ENCODE data around the gene MYBPC1.
A peak's percentile ranks its signal among the peaks of the same experiment; 100 is the strongest.

The MYBPC1 gene

DNA sequence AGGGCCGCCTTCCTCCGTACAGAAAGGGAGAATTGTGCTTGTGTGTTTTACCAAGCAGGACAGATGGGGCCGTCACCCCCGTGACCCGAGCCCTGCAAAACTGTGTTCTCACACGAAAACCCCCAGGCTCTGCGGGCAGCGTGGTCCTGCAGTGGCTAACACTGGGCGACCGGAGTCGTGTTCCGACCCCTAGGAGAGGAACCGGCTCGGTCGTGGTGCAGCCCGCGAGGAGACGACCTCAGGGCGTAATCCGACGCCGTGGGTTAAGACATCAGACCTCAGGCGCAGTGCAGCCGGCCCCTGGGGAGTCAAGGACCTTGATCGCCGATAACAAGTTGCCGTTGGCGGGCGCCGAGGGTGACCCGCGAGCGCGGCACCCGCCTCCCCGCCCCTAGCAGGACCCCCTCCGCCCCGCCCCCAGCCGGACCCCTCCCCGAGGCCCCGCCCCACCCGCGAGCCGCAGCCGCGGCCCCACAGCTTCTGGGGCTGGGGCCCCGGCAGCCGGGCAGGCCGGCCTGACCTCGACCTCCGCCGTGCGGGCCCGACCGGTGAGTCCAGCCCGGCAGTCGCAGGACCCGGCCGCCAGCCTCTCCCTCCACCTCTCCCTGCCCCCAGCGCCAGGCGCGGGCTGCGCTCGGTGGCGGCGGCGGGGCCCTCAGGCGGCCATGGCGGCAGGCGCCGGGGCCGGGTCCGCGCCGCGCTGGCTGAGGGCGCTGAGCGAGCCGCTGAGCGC, 102.6 kb downstream of the MYBPC1 start, which contains the start of gene CHPT1:
Gene CHPT1 (plus strand): TSS at position 444 of the 733 bp plus-strand sequence. CDS start 222 bp downstream, at position 666.
- peak within 1 kb of the TSS; percentile 91 for H3K4me3 ChIP-seq (ENCODE audit: low read depth, low read length)
- TF ChIP-seq CTCF (conservative IDR thresholded peaks at IDR 0.05; ENCODE audit: low read depth, low read length) = no peak
- peak; percentile 15 for DNase-seq (ENCODE audit: low read depth)

DNA sequence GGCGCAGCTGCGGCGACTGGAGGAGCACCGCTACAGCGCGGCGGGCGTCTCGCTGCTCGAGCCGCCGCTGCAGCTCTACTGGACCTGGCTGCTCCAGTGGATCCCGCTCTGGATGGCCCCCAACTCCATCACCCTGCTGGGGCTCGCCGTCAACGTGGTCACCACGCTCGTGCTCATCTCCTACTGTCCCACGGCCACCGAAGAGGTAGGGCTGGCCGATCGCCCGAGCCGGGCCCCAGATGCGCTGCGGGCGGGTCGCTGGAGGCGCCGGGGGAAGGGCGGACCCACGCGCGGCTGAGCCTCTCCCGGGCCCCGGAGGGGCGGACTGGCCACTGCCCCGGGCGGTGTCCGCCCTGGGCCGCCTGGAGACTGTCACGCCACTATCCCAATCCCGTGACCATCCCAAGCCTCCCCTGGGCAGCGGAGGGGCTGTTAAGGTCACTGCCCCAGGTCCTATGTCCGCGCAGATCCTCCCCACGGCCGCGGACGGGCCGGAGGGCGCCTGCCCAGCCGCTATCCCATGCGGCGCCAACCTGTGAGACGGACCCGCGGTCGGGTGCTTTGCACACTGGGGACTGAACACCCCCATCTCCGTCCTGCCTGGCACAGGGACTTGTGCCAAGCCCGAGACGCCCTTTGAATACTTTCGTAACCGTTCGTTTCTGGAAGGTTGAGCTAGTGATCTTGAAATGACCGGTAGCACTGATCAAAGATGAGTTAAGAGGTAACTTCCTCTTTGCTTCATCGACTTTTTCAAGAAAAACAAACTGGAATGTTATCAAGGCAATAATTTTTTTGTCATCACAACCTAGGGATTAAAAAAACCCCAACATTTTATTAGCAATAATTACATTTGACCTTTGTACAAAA, 103.4 kb downstream of the MYBPC1 start:
- TF ChIP-seq CTCF (conservative IDR thresholded peaks at IDR 0.05; ENCODE audit: low read depth, low read length) = no peak
- H3K4me3 ChIP-seq (ENCODE audit: low read depth, low read length) = peak overlapping the region; percentile 91
- peak; percentile 42 for DNase-seq (ENCODE audit: low read depth)

- H3K4me3 ChIP-seq (ENCODE audit: low read depth, low read length) = peak overlapping the region; percentile 91
- peak; percentile 41 for TF ChIP-seq CTCF (conservative IDR thresholded peaks at IDR 0.05; ENCODE audit: low read depth, low read length)
- peak; percentile 20 for DNase-seq (ENCODE audit: low read depth)
Observed at GRCh38 chr12:101698800-101699347, 104.1 kb downstream of the MYBPC1 start.

DNA sequence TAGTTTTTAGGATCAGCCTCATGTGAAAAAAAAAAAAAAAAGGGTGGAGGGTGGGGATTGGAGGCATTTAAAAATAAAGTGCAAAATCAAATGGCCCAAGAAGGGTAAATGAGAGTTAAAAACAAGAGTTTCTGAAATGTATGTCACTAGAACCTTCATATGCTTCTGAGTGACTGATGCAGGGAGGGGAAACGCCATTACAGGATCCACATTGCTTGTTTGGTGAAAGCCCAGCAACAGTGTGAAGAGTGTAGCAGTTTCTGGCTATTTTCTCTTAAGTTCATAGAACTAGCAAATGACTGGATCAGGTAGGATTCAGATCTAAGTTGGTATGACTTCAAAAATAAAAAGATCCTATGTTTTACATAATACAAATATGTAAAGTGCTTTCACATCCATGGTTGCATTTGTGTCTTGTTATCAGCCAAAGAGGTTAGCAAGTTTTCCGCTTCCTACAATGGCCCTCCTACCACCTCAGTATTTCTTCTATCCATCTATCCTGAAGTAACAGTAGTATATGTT, 105.6 kb downstream of the MYBPC1 start:
- no peak overlapping the region for H3K4me3 ChIP-seq (ENCODE audit: low read depth, low read length)
- no peak for TF ChIP-seq CTCF (conservative IDR thresholded peaks at IDR 0.05; ENCODE audit: low read depth, low read length)
- DNase-seq (ENCODE audit: low read depth) = no peak

DNA sequence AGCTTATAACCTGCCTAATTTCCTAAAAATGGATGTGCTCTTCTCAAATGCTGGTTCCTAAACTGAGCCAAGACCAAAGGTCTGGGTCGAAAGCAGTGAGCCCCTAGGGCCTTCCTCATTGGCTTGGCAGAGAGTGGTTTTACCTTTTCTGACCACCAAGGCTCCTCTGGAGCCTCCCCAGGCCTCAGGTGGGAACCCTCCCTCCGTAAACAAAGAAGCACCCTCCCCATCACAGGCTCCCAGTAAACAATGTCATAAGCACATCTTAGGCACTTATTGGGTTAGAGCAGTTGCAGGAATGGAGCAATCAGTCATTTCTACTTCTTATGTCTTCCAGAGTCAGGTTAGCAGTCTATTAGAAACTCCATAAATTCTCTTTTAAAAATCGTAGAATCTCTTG, 108.7 kb downstream of the MYBPC1 start:
- H3K4me3 ChIP-seq (ENCODE audit: low read depth, low read length) = no peak overlapping the region
- DNase-seq (ENCODE audit: low read depth) = no peak
- TF ChIP-seq CTCF (conservative IDR thresholded peaks at IDR 0.05; ENCODE audit: low read depth, low read length) = no peak

DNA sequence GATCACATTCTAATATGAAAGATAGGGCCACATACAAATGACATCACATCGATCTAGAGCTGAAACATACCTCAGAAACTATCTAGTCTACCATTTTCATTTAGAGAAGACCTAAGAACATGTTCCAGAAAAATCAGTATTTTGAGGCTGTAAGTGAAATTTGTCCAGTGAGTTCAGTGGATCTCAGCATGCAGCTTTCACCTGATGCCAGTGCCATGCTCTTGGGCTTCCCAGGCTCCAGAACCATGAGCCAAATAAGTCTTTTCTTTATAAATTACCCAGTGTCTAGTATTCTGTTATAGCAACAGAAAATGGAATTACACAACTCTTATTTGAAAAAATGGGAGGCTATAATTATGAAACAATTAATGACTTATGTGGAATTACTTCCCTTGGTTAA, 111.6 kb downstream of the MYBPC1 start:
- no peak overlapping the region for H3K4me3 ChIP-seq (ENCODE audit: low read depth, low read length)
- TF ChIP-seq CTCF (conservative IDR thresholded peaks at IDR 0.05; ENCODE audit: low read depth, low read length) = no peak
- DNase-seq (ENCODE audit: low read depth) = no peak
